ENCODE measurements around the gene MACROD2.

- TF ChIP-seq CTCF (IDR thresholded peaks at IDR 0.05): no peak
- TF ChIP-seq POLR2A (IDR thresholded peaks at IDR 0.05): no peak
Measured at GRCh38 chr20:15033891-15034290, 1038.6 kb downstream of the MACROD2 start.
